HG03469 (cell line): ENCODE data around the gene GTPBP1.

Source experiments
- ATAC-seq: cut with Tn5 transposase; IDR thresholded peaks from one replicate; pipeline ENCODE4 v1.9.1; 2021; ENCODE audit warnings: mild to moderate bottlenecking, moderate library complexity, moderate number of reproducible peaks; ENCODE audit not compliant: unreplicated experiment

GTPBP1 gene

DNA sequence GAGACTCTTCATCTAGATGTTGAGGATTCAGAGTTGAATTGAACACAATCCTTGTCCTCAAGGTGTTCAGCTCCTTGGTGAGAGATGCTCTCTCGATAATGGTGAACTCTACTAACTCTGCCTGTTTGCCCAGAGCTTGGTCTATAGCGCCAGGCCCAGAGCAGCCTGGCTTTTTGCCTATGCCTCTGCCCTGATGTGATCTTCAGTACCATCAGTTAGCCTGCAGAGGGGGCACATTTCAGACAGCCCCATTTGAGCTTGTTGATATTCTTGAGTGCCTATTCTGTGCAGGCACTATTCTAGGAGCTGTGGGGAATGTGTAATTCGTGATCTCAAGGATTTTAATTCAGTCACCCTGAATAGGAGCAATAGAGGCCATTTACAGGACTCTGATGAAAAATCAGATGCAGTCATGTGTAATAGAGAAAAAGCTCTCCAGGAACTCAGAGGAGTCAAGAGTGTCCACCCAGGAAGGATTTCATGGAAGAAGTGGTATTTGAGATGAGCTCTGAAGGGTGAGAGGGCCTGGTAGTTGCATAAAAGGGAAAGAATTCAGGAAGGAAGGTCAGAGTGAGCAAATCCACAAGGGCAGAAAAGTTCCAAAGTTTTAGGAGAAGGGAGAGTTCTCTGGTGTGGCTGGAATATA, 19.3 kb downstream of the GTPBP1 start:
- ATAC-seq, result no peak

GRCh38 chr22:38725900-38726655, 20.3 kb downstream of the GTPBP1 start:
- ATAC-seq, result no peak

DNA sequence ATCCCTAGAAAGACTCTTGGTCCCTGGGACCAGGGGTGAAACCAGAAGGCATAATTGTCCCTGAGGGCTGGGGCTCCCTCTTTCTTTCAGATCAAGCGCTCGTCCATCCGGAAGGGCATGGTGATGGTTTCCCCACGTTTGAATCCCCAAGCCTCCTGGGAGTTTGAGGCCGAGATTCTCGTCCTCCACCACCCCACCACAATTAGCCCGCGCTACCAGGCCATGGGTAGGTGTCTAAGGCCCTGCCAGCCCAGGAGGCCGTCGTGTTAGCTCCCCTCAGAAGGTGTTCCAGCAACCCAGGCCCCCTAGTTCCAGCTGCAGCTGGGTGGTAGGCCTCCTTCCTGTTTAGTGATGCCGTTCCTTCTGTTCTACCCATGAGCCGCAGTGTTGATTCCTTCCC, 21.4 kb downstream of the GTPBP1 start:
- no peak for ATAC-seq

GRCh38 chr22:38727530-38728451, 22.0 kb downstream of the GTPBP1 start:
- ATAC-seq, result no peak

GRCh38 chr22:38728871-38729796, 23.4 kb downstream of the GTPBP1 start:
- ATAC-seq, result no peak

DNA sequence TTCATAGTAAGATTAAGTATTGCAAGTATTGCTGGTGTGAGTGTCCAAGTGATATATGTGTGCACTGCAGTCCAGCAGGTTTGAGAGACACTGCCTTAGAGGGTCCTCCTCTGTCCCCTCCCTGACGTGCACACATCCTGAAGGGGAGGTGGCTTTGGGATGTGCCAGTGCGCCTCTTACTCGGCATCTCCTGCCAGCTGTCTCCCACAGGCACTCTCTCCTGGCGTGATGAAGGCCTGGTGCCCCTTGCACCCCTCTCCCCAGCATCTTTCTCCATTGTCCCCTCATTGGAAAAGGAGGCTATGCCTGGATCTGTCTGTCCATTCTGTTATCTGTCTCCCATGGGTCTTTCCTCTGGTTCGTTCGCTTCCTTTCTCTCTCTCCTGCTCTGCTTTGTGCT, 24.2 kb downstream of the GTPBP1 start:
- no peak for ATAC-seq

DNA sequence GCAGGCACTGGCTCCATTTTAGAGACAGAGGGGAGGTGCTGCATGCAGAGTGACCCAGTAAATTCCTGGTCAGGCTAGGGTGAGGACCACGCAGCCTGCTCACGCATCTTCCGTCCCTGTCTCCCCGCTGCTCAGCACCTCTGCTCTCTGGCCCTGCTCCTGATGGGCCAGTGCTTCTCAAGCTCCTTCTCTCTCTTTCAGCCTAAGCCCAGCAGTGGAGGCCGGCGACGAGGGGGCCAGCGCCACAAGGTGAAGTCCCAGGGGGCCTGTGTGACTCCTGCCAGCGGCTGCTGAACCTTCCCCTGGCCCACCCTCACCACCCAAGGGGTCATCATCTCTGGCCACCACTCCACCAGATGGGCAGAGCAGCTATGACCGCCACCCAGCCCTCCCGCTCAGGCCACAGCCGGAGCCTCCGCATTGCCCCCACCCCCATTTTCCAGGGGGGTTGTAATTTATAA, 24.7 kb downstream of the GTPBP1 start:
- no peak for ATAC-seq

DNA sequence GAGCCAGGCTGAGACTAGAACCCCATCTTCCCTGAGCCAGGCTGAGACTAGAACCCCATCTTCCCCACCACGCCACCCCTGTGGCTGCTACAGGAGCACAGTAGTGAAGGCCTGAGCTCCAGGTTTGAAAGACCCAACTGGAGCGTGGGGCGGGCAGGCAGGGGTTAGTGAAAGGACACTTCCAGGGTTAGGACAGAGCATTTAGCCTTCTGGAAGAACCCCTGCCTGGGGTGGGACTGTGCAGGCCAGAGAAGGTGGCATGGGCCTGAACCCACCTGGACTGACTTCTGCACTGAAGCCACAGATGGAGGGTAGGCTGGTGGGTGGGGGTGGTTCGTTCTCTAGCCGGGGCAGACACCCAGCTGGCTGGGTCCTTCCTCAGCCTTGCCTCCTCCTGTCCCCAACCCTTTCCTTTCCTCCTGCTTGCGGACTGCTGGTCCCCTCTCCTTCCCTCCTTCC, 26.0 kb downstream of the GTPBP1 start:
- ATAC-seq, result no peak

- ATAC-seq, result no peak
These were observed 26.6 kb downstream of the GTPBP1 start for GRCh38 chr22:38732251-38732815.

DNA sequence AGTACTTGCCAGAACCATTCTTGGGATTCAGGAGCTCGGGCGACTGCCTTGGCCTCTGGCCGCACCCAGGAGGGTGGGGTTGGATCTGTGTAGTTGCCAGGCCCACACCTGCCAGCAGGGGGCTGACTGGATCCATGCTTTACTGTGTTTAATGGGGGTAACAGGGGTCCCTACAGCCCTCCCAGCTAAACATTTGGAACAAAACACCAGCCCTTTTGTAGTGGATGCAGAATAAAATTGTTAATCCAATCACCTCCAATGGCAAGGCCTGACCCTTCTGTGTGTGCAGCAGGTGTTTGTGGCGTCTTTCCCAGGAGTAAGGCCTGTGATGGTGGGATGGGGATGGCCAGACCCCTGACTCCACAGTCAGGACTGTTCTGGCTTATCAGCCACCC, 27.6 kb downstream of the GTPBP1 start:
- ATAC-seq, result no peak

GRCh38 chr22:38733724-38734381, 28.1 kb downstream of the GTPBP1 start:
- no peak for ATAC-seq

GRCh38 chr22:38734421-38735100, 28.8 kb downstream of the GTPBP1 start:
- ATAC-seq, result no peak

DNA sequence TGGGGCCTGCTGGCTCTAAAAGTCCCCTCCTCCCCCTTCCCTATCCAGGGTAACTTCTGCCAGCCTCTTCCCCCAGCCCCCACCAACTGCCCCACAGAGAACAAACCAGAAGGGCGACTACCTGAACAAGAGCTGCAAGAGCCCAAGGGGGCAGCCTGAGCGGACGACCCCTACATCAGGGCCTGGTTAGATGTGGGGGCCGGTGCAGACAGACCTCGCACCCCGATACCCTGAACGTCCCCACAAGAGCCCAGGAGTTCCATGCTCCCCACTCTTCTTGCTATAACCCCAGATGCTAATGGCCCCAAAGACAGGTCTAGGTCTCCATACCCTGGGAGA, 29.4 kb downstream of the GTPBP1 start:
- ATAC-seq, result no peak

DNA sequence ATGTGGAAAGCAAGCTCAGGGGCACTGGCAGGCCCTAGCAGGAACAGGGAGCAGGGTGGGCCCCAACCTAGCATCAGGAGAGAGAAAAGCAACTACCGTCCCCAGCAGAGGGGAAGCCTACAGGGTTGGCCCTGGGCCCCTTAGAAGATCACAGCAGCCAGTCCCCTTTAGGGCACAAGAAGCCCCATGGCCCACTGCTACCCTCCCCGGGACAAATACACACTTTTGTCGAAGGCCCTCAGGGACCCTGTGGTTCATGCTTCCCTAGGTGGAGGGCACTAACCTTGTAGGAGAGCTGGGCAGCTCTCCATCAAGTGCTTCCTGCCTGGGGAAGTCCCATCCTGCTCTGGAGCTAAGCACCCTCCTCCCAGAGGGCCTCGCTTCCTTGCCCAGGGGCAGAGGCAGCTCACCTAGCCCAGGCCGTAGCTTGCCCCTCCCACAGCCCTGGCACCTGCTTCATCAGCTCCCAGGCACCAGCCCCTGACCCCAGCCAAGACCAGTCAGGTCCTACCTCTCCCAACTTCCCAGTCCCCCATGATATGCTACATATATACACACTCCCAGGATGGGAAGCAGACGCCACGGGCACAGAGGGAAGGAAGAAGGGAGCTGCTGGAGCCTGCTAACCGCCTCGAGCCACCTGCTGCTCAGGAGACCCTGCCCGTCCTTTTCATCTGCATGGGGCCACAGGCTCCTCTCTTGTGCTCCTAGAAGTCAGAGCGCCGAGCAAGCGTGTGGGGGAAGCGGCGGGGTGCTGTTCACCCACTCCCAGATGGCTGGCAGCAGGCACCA, 29.9 kb downstream of the GTPBP1 start:
- no peak for ATAC-seq

DNA sequence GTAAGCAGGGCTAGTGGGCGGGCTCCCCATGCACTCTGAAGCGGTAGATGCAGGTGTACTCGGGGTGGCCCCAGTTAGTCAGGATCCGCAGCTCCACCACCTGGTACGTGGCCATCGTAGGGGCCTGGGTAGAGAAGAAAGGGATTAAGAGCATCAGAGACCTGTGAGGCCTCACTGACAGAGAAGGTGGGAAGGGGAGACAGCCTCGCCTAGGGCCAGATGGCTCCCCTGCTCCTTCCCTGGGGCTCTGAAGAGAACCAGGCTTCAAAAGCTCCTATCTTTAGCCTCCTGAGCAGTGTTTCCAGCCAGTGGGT, 30.5 kb downstream of the GTPBP1 start:
- ATAC-seq, result no peak

GRCh38 chr22:38737302-38738060, 31.7 kb downstream of the GTPBP1 start:
- ATAC-seq, result no peak

- no peak for ATAC-seq
These were observed 32.8 kb downstream of the GTPBP1 start for GRCh38 chr22:38738475-38739070.
